Measurements from ENCODE around the gene FMN2. TPM values are rescaled to one million over a fixed set of nuclear protein-coding genes. Genes with fewer than 3 reads are reported as not detected.
A peak's percentile ranks its signal among the peaks of the same experiment; 100 is the strongest.

The FMN2 gene
- total and polyA plus RNA-seq, 8 donors = 0.20 to 2.1 (median 1.2) TPM

- ATAC-seq (no peak), DNase-seq (no peak)
- Histone ChIP-seq H3K4me1 (peaks cover 7 to 17% of the 10 kb centered on the region in 2 donors), H3K36me3 (no peaks in the 10 kb centered on the region), H3K27ac (no peak overlapping the region), H3K9me3 (no peaks in the 10 kb centered on the region), H3K4me3 (no peak overlapping the region), H3K27me3 (peaks cover 52 to 78% of the 10 kb centered on the region in 2 donors)
- no peak for TF ChIP-seq CTCF (IDR thresholded peaks at IDR 0.05)
- intact Hi-C loops (cut with DNase I) = no loop called here
Measured at GRCh38 chr1:240090014-240090413, 1.7 kb upstream of the FMN2 start.

GRCh38 chr1:240090957-240091600 is 604 bp upstream of the FMN2 start:
- Histone ChIP-seq H3K36me3 (no peaks in the 10 kb centered on the region), H3K9me3 (no peaks in the 10 kb centered on the region), H3K4me1 (peaks cover 7 to 17% of the 10 kb centered on the region in 2 donors), H3K4me3 (no peak overlapping the region), H3K27me3 (peaks cover 52 to 82% of the 10 kb centered on the region in 2 donors), H3K27ac (no peak overlapping the region)
- TF ChIP-seq CTCF (IDR thresholded peaks at IDR 0.05) = no peak
- intact Hi-C loops (cut with DNase I) = no loop called here
- DNase-seq (no peak), ATAC-seq (no peak)

- Histone ChIP-seq H3K4me3 (no peak overlapping the region), H3K4me1 (peaks cover 7 to 17% of the 10 kb centered on the region in 2 donors), H3K9me3 (no peaks in the 10 kb centered on the region), H3K27me3 (peaks cover 52 to 83% of the 10 kb centered on the region in 2 donors), H3K36me3 (no peaks in the 10 kb centered on the region), H3K27ac (no peak overlapping the region)
- no peak for TF ChIP-seq CTCF (IDR thresholded peaks at IDR 0.05)
- intact Hi-C loops (cut with DNase I) = no loop called here
- DNase-seq = peak in 2 of 4 donors; percentile 42 to 78
- ATAC-seq = peak; percentile 65
Measured at GRCh38 chr1:240092301-240093119, 827 bp downstream of the FMN2 start.

- ATAC-seq = no peak
- intact Hi-C loops (cut with DNase I) = no loop called here
- H3K9me3 ChIP-seq = no peaks in the 10 kb centered on the region
- H3K4me1 ChIP-seq = peaks cover 7 to 17% of the 10 kb centered on the region in 2 donors
- H3K27ac ChIP-seq = no peak overlapping the region
- peak in 1 of 4 donors; percentile 77 for DNase-seq
- no peaks in the 10 kb centered on the region for H3K36me3 ChIP-seq
- H3K4me3 ChIP-seq = no peak overlapping the region
- H3K27me3 ChIP-seq = peaks cover 52 to 76% of the 10 kb centered on the region in 2 donors
- TF ChIP-seq CTCF (IDR thresholded peaks at IDR 0.05) = no peak
Measured at GRCh38 chr1:240093120-240093961, 1.7 kb downstream of the FMN2 start.

All from left lung (tissue), 10 donors.